Ascending aorta (tissue), 2 donors: Measurements from ENCODE around the gene POLE3. TPM values are rescaled to one million over a fixed set of nuclear protein-coding genes. Genes with fewer than 3 reads are reported as not detected.
A peak's percentile ranks its signal among the peaks of the same experiment; 100 is the strongest.

Experiments used
- DNase-seq, 2 donors: peaks; one replicate each; pipeline ENCODE4 v3.0.0-alpha.2; 2019; ENCODE audit warnings: low spot score in 2 of 2
- H3K27ac ChIP-seq, 2 donors: fragments of 200-600 bp; sonication (generic); one replicate each; pipeline ENCODE4 v1.5.1; 2016 to 2017; ENCODE audit warnings: mild to moderate bottlenecking in 1 of 2
- H3K27me3 ChIP-seq: fragments of 200-600 bp; sonication (generic); one replicate; pipeline ENCODE4 v1.5.1; 2017
- H3K36me3 ChIP-seq, 2 donors: fragments of 200-600 bp; sonication (generic); one replicate each; pipeline ENCODE4 v1.5.1; 2016
- H3K4me1 ChIP-seq, 2 donors: fragments of 200-600 bp; sonication (generic); one replicate each; pipeline ENCODE4 v1.5.1; 2016 to 2017; ENCODE audit warnings: mild to moderate bottlenecking in 1 of 2
- H3K4me3 ChIP-seq, 2 donors: fragments of 200-600 bp; sonication (generic); one replicate each; pipeline ENCODE4 v1.5.1; 2016 to 2017; ENCODE audit warnings: mild to moderate bottlenecking in 1 of 2
- H3K9me3 ChIP-seq, 2 donors: fragments of 200-600 bp; sonication (generic); one replicate each; pipeline ENCODE4 v1.5.1; 2016
- intact Hi-C: fragments of 100-400 bp; cut with DNase I; formaldehyde crosslinking; loops from one replicate; pipeline ENCODE4 v1.15.1; 2023
- total RNA-seq: library from RNA; depleted of rRNA; stranded (reverse); fragments of >200 nt; gene quantifications from one replicate; pipeline ENCODE4 v1.1.0, GENCODE V29; 2016
- TF ChIP-seq, protein P1 (sequence below), 3 experiments: fragments of 200-600 bp in 2 of 3; fragments of 450-650 bp in 1 of 3; sonication (generic) in 2 of 3; IDR thresholded peaks; one replicate each; pipeline ENCODE4 v1.5.1; 2016 to 2019; ENCODE audit warnings: antibody characterized with exemption in 3 of 3, mild to moderate bottlenecking in 1 of 3, moderate library complexity in 1 of 3

The POLE3 gene
- total RNA-seq, 1 donor from 2014 or later = 17.5 TPM

DNA sequence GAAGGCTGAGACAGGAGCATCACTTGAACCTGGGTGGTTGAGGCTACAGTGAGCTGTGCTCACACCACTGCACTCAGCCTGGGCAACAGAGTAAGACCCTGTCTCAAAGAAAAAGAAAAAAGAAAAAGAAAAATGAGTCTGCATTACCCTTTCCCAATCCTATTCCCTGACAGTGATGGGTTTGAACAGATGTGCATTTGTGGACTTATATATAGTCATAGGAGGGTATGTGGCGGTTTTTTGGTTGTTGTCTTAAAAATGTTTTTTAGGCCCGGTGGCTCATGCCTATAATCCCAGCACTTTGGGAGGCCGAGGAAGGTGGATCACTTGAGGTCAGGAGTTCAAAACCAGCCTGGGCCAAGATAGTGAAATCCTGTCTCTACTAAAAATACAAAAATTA lies 47.1 kb downstream of the POLE3 start:
- intact Hi-C loops = no loop called here

DNA sequence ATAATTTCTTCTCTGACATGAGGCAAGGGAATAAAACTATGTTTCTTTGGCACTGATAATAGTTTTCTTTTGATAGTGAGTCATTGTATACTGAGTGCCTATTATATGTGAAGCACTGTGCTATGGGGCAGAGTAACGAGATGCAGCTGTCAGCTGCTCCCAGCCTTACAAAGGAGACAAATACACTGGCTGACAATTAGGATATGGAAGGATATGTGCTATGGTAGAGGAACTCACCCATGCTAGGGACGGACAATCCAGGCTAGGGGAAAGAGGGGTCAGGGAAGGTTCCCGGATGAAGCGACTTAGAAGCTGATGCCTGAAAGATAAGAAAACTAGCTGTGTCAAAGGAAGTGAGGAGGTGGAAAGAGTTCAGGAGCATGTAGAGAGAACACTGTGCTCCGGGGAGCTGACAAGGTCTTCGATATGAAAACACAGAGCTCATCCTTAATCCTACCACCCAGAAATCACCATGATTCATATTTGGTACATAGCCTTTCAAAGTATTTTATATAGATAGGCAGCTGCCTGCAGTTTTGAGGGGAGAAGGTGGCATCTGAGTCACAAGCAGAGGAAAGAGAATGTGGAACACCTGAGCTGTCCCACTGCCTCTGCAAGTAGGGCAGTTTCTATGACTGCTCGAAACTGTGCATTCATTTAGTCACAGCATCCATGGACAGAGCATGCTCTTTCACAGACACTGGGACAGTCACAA lies 49.0 kb downstream of the POLE3 start:
- Histone ChIP-seq H3K4me3 (no peak overlapping the region), H3K27me3 (no peaks in the 10 kb centered on the region), H3K9me3 (no peaks in the 10 kb centered on the region), H3K4me1 (no peaks in the 10 kb centered on the region), H3K36me3 (no peaks in the 10 kb centered on the region), H3K27ac (no peak overlapping the region)
- intact Hi-C loops = no loop called here
- TF ChIP-seq, protein P1, sequence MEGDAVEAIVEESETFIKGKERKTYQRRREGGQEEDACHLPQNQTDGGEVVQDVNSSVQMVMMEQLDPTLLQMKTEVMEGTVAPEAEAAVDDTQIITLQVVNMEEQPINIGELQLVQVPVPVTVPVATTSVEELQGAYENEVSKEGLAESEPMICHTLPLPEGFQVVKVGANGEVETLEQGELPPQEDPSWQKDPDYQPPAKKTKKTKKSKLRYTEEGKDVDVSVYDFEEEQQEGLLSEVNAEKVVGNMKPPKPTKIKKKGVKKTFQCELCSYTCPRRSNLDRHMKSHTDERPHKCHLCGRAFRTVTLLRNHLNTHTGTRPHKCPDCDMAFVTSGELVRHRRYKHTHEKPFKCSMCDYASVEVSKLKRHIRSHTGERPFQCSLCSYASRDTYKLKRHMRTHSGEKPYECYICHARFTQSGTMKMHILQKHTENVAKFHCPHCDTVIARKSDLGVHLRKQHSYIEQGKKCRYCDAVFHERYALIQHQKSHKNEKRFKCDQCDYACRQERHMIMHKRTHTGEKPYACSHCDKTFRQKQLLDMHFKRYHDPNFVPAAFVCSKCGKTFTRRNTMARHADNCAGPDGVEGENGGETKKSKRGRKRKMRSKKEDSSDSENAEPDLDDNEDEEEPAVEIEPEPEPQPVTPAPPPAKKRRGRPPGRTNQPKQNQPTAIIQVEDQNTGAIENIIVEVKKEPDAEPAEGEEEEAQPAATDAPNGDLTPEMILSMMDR (IDR thresholded peaks at IDR 0.05) = no peak
- DNase-seq = no peak

More for the DNA sequence above, 47.1 kb downstream of the POLE3 start:
- Histone ChIP-seq H3K4me1 (no peaks in the 10 kb centered on the region), H3K27ac (no peak overlapping the region), H3K36me3 (no peaks in the 10 kb centered on the region), H3K27me3 (no peaks in the 10 kb centered on the region), H3K4me3 (no peak overlapping the region), H3K9me3 (no peaks in the 10 kb centered on the region)
- no peak for DNase-seq
- TF ChIP-seq, protein P1 (IDR thresholded peaks at IDR 0.05) = no peak

DNA sequence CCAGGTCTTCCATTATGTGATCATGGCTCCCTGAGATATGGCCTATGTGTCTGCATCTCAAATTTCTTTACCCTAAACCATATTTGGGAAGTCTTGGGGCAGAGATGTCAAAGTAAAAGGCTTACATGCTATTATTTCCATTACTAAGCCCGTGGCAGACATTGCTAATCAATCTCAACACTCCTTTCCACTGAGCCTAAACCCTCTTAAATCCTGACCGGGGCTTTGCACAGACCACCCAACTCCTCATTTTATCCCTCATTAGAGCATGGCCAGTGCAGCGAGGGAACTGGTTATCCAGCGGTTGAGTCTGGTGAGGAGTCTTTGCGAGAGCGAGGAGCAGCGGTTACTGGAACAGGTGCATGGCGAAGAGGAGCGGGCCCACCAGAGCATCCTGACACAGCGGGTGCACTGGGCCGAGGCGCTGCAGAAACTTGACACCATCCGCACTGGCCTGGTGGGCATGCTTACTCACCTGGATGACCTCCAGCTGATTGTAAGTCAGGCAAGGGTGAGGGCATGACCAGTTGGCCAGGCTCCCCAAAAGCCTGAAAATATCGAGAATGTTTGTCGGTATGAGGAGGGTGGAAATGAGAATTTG lies 50.1 kb downstream of the POLE3 start:
- TF ChIP-seq, protein P1 (IDR thresholded peaks at IDR 0.05) = no peak
- intact Hi-C loops = no loop called here
- no peak for DNase-seq

DNA sequence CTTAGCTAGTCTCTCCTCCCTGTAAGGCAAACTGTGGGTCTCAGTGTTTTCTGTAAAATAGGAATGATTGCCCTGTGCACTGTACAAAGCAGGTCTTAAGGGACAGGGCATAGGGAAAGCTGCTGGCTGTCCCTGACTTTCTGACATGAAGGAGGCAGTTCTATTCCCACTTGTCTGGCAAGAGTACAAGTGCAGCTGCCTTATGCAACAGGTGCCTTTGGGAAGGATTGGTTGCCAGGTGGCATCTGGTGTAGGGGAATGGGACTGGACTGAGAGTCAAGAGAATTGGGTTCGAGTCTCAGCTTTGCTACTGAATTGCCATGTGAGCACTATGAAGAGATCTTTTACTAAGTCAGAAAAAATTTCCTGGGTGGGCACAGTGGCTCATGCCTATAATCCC lies 51.1 kb downstream of the POLE3 start:
- TF ChIP-seq, protein P1 (IDR thresholded peaks at IDR 0.05) = no peak
- DNase-seq = peak in 1 of 2 donors; percentile 19

More for the DNA sequence above, 50.1 kb downstream of the POLE3 start:
- Histone ChIP-seq H3K4me1 (no peaks in the 10 kb centered on the region), H3K36me3 (no peaks in the 10 kb centered on the region), H3K27ac (no peak overlapping the region), H3K4me3 (no peak overlapping the region), H3K27me3 (no peaks in the 10 kb centered on the region), H3K9me3 (no peaks in the 10 kb centered on the region)

More for the DNA sequence above, 51.1 kb downstream of the POLE3 start:
- no peaks in the 10 kb centered on the region for H3K27me3 ChIP-seq
- H3K36me3 ChIP-seq = no peaks in the 10 kb centered on the region
- no peak overlapping the region for H3K4me3 ChIP-seq
- intact Hi-C loops = no loop called here
- H3K4me1 ChIP-seq = no peaks in the 10 kb centered on the region
- no peaks in the 10 kb centered on the region for H3K9me3 ChIP-seq
- H3K27ac ChIP-seq = no peak overlapping the region

Other genes starting within 250 kb of the POLE3 start
- 24.4 TPM for gene FKBP15, start 189.4 kb downstream of the POLE3 start, total RNA-seq
- 3.7 TPM for gene SLC31A1, start 189.1 kb downstream of the POLE3 start, total RNA-seq
- gene CDC26, start 135.1 kb downstream of the POLE3 start, total RNA-seq = 1.2 TPM
- 5.4 TPM for gene PRPF4, start 135.0 kb downstream of the POLE3 start, total RNA-seq
- gene RNF183, start 107.3 kb downstream of the POLE3 start, total RNA-seq = not detected
- 0.21 TPM for gene WDR31, start 70.4 kb downstream of the POLE3 start, total RNA-seq
- not detected for gene BSPRY, start 61.1 kb downstream of the POLE3 start, total RNA-seq
- 16.5 TPM for gene HDHD3, start 33.7 kb downstream of the POLE3 start, total RNA-seq
- gene ALAD, start 9.4 kb downstream of the POLE3 start, total RNA-seq = 71.4 TPM
- gene C9orf43, start 72 bp upstream of the POLE3 start, total RNA-seq = not detected
- gene RGS3, start 53.1 kb upstream of the POLE3 start, total RNA-seq = 125 TPM